Liver (tissue), 9 donors: ENCODE results near the gene TMEM45B. TPM values are rescaled to one million over a fixed set of nuclear protein-coding genes. Genes with fewer than 3 reads are reported as not detected.

Experiments used
- DNase-seq: peaks from one replicate; pipeline ENCODE4 v3.0.0-alpha.2; 2017; ENCODE audit warnings: low spot score
- H3K27ac ChIP-seq, 2 donors: one replicate each; pipeline ENCODE4 v1.7.0; 2013; ENCODE audit warnings: inconsistent platforms in 2 of 2, low read length in 2 of 2, control low read depth in 1 of 2, low read depth in 1 of 2, mild to moderate bottlenecking in 1 of 2
- H3K27me3 ChIP-seq, 4 donors: one replicate each; pipeline versions ENCODE4 v1.6.1 to v1.7.0; 2013; ENCODE audit warnings: low read length in 3 of 4, inconsistent platforms in 1 of 4, mild to moderate bottlenecking in 1 of 4, moderate library complexity in 1 of 4; ENCODE audit not compliant: control insufficient read depth in 4 of 4, insufficient read depth in 4 of 4
- H3K36me3 ChIP-seq, 4 donors: one replicate each; pipeline versions ENCODE4 v1.6.1 to v1.7.0; 2013; ENCODE audit warnings: low read length in 3 of 4, mild to moderate bottlenecking in 3 of 4, low read depth in 1 of 4, moderate library complexity in 1 of 4; ENCODE audit not compliant: control insufficient read depth in 4 of 4, insufficient read depth in 3 of 4
- H3K4me1 ChIP-seq, 4 donors: one replicate each; pipeline versions ENCODE4 v1.6.1 to v1.7.0; 2013; ENCODE audit warnings: low read length in 3 of 4, mild to moderate bottlenecking in 3 of 4, moderate library complexity in 1 of 4; ENCODE audit not compliant: control insufficient read depth in 4 of 4, insufficient read depth in 4 of 4
- H3K4me3 ChIP-seq, 3 donors: one replicate each; pipeline versions ENCODE4 v1.6.1 to v1.7.0; 2013; ENCODE audit warnings: low read length in 3 of 3, control low read depth in 1 of 3, low read depth in 1 of 3, mild to moderate bottlenecking in 1 of 3
- H3K9ac ChIP-seq, 2 donors: one replicate each; pipeline ENCODE4 v1.7.0; 2013; ENCODE audit warnings: low read length in 2 of 2, mild to moderate bottlenecking in 2 of 2, moderate library complexity in 2 of 2, control low read depth in 1 of 2, low read depth in 1 of 2
- H3K9me3 ChIP-seq, 4 donors: one replicate each; pipeline versions ENCODE4 v1.6.1 to v1.7.0; 2013; ENCODE audit warnings: low read length in 3 of 4; ENCODE audit not compliant: control insufficient read depth in 4 of 4
- ATF3 ChIP-seq: IDR thresholded peaks from 2 replicates; pipeline ENCODE4 v1.6.1; 2016; ENCODE audit warnings: antibody characterized with exemption
- CTCF ChIP-seq: fragments of 150-350 bp; IDR thresholded peaks from 2 replicates; pipeline ENCODE4 v1.5.1; 2017; ENCODE audit warnings: improper control_type of control experiment, low read depth, low read length; ENCODE audit not compliant: missing input control
- EGR1 ChIP-seq, 2 donors: IDR thresholded peaks; 2 replicates each; pipeline ENCODE4 v1.6.1; 2016 to 2018; ENCODE audit warnings: antibody characterized with exemption in 2 of 2, low read depth in 2 of 2
- FOXA1 ChIP-seq: IDR thresholded peaks from 2 replicates; pipeline ENCODE4 v1.6.1; 2016; ENCODE audit warnings: antibody characterized with exemption
- FOXA2 ChIP-seq: IDR thresholded peaks from 2 replicates; pipeline ENCODE4 v1.6.1; 2016; ENCODE audit warnings: antibody characterized with exemption
- GABPA ChIP-seq, 2 donors: IDR thresholded peaks in 1 of 2; conservative IDR thresholded peaks in 1 of 2; 2 replicates each; pipeline ENCODE4 v1.6.1; 2016; ENCODE audit warnings: antibody characterized with exemption in 2 of 2, mild to moderate bottlenecking in 1 of 2, moderate library complexity in 1 of 2
- HNF4A ChIP-seq, 2 donors: conservative IDR thresholded peaks; 2 replicates each; pipeline ENCODE4 v1.6.1; 2016; ENCODE audit warnings: antibody characterized with exemption in 2 of 2, mild to moderate bottlenecking in 2 of 2
- HNF4G ChIP-seq: IDR thresholded peaks from 2 replicates; pipeline ENCODE4 v1.6.1; 2016; ENCODE audit warnings: antibody characterized with exemption
- JUND ChIP-seq, 2 donors: IDR thresholded peaks; 2 replicates each; pipeline ENCODE4 v1.6.1; 2016; ENCODE audit warnings: antibody characterized with exemption in 2 of 2
- MAX ChIP-seq: IDR thresholded peaks from 2 replicates; pipeline ENCODE4 v1.6.1; 2016; ENCODE audit warnings: antibody characterized with exemption
- NR2F2 ChIP-seq: IDR thresholded peaks from 2 replicates; pipeline ENCODE4 v1.6.1; 2016; ENCODE audit warnings: antibody characterized with exemption
- RAD21 ChIP-seq, 2 donors: IDR thresholded peaks; 2 replicates each; pipeline ENCODE4 v1.6.1; 2016; ENCODE audit warnings: antibody characterized with exemption in 2 of 2, mild to moderate bottlenecking in 2 of 2
- REST ChIP-seq: IDR thresholded peaks from 2 replicates; pipeline ENCODE4 v1.6.1; 2016; ENCODE audit warnings: antibody characterized with exemption, mild to moderate bottlenecking
- RXRA ChIP-seq, 2 donors: IDR thresholded peaks; 2 replicates each; pipeline ENCODE4 v1.6.1; 2017 to 2018; ENCODE audit warnings: antibody characterized with exemption in 2 of 2, mild to moderate bottlenecking in 1 of 2
- SP1 ChIP-seq: IDR thresholded peaks from 2 replicates; pipeline ENCODE4 v1.6.1; 2018; ENCODE audit warnings: antibody characterized with exemption, mild to moderate bottlenecking
- TAF1 ChIP-seq: conservative IDR thresholded peaks from 2 replicates; pipeline ENCODE4 v1.6.1; 2016; ENCODE audit warnings: antibody characterized with exemption, mild to moderate bottlenecking
- YY1 ChIP-seq: IDR thresholded peaks from 2 replicates; pipeline ENCODE4 v1.6.1; 2016; ENCODE audit warnings: antibody characterized with exemption, mild to moderate bottlenecking
- ZBTB33 ChIP-seq: IDR thresholded peaks from 2 replicates; pipeline ENCODE4 v1.6.1; 2016; ENCODE audit warnings: antibody characterized with exemption
- WGBS: extraction: QIAGEN DNeasy Blood & Tissue Kit; methylation state at CpG from one replicate; pipeline ENCODE4 v1.1.7; 2013; 5-methylcytosine and 5-hydroxymethylcytosine counted together
- polyA plus RNA-seq, 2 donors: library from polyadenylated mRNA; stranded (reverse) in 1 of 2; unstranded in 1 of 2; fragments of 200-250 nt in 1 of 2; fragments of >200 nt in 1 of 2; fragmentation: Nextera tagmentation in 1 of 2; extraction: Ambion mirVana in 1 of 2; gene quantifications; one replicate each; pipeline versions ENCODE4 v1.2.1 to v1.2.3, GENCODE V29; 2013 to 2015
- total RNA-seq, 2 donors: library from RNA; depleted of rRNA; stranded (reverse); fragments of >200 nt; gene quantifications; one replicate each; pipeline ENCODE4 v1.2.3, GENCODE V29; 2014
- donor health status: healthy.
- donor health status: healthy.
- donor health status: healthy.
- donor health status: healthy.
- donor health status: healthy.

TMEM45B gene
- total and polyA plus RNA-seq, 4 donors: 5.5 to 23.7 (median 6.7) TPM

- WGBS: 62% methylated on average over 4 of the region's 4 CpGs
- Histone ChIP-seq H3K27me3 (no peaks in the 10 kb centered on the region), H3K9me3 (no peaks in the 10 kb centered on the region), H3K4me1 (no peaks in the 10 kb centered on the region), H3K4me3 (no peak overlapping the region), H3K36me3 (no peaks in the 10 kb centered on the region), H3K27ac (no peak overlapping the region), H3K9ac (no peak overlapping the region)
- no peak for DNase-seq
- TF ChIP-seq JUND (IDR thresholded peaks at IDR 0.05): no peak
- TF ChIP-seq EGR1 (IDR thresholded peaks at IDR 0.05; ENCODE audit: low read depth in 2 of 2): no peak
- TF ChIP-seq TAF1: no peak
- TF ChIP-seq CTCF: no peak
- TF ChIP-seq HNF4A (conservative IDR thresholded peaks at IDR 0.05): no peak
- TF ChIP-seq SP1: no peak
- TF ChIP-seq YY1: no peak
- TF ChIP-seq FOXA2: no peak
- TF ChIP-seq RXRA (IDR thresholded peaks at IDR 0.05): no peak
- TF ChIP-seq RAD21 (IDR thresholded peaks at IDR 0.05): no peak
- TF ChIP-seq GABPA (IDR thresholded peaks at IDR 0.05 in 1 of 2, conservative IDR thresholded peaks at IDR 0.05 in 1 of 2): no peak
- TF ChIP-seq ZBTB33: no peak
- TF ChIP-seq MAX: no peak
- TF ChIP-seq HNF4G: no peak
- no peak for TF ChIP-seq REST
- TF ChIP-seq FOXA1: no peak
- TF ChIP-seq NR2F2: no peak
- no peak for TF ChIP-seq ATF3
These were observed 24.6 kb downstream of the TMEM45B start for GRCh38 chr11:129840236-129840635.

- no peaks in the 10 kb centered on the region for H3K27me3 ChIP-seq
- no peak overlapping the region for H3K4me3 ChIP-seq
- H3K9me3 ChIP-seq: no peaks in the 10 kb centered on the region
- H3K4me1 ChIP-seq: peaks cover 0 to 4% (median 0%) of the 10 kb centered on the region in 4 donors
- WGBS: 94% methylated on average over 2 of the region's 2 CpGs
- no peak for DNase-seq
- H3K27ac ChIP-seq: no peak overlapping the region
- no peaks in the 10 kb centered on the region for H3K36me3 ChIP-seq
- no peak overlapping the region for H3K9ac ChIP-seq
- TF ChIP-seq RAD21 (IDR thresholded peaks at IDR 0.05) (no peak), NR2F2 (no peak), HNF4G (no peak), MAX (no peak), GABPA (IDR thresholded peaks at IDR 0.05 in 1 of 2, conservative IDR thresholded peaks at IDR 0.05 in 1 of 2) (no peak), HNF4A (conservative IDR thresholded peaks at IDR 0.05) (no peak), TAF1 (no peak), FOXA2 (no peak), JUND (IDR thresholded peaks at IDR 0.05) (no peak), CTCF (no peak), SP1 (no peak), ATF3 (no peak), FOXA1 (no peak), RXRA (IDR thresholded peaks at IDR 0.05) (no peak), EGR1 (IDR thresholded peaks at IDR 0.05; ENCODE audit: low read depth in 2 of 2) (no peak), ZBTB33 (no peak)
These were observed 26.5 kb downstream of the TMEM45B start for GRCh38 chr11:129842138-129842537.
